IPS-15b (cell line): ENCODE data around the gene PXDN.
"Not testable (repeated sequence)": the region's sequence is repeated elsewhere in the genome, so short reads cannot be mapped to it uniquely, and the experiment has no call there.

Experiments used
- H3K27me3 ChIP-seq: one replicate; pipeline ENCODE4 v1.6.1; 2013; ENCODE audit warnings: low read length; ENCODE audit not compliant: control insufficient read depth, insufficient read depth
- H3K36me3 ChIP-seq: one replicate; pipeline ENCODE4 v1.6.1; 2013; ENCODE audit warnings: low read length; ENCODE audit not compliant: control insufficient read depth, insufficient read depth
- H3K4me1 ChIP-seq: one replicate; pipeline ENCODE4 v1.6.1; 2013; ENCODE audit warnings: mild to moderate bottlenecking, low read length; ENCODE audit not compliant: control insufficient read depth, insufficient read depth
- H3K4me3 ChIP-seq: one replicate; pipeline ENCODE4 v1.5.1; 2013; ENCODE audit warnings: low read depth, low read length
- H3K9ac ChIP-seq: one replicate; pipeline ENCODE4 v1.6.1; 2013; ENCODE audit warnings: low read depth, mild to moderate bottlenecking, low read length
- H3K9me3 ChIP-seq: one replicate; pipeline ENCODE4 v1.6.1; 2013; ENCODE audit warnings: mild to moderate bottlenecking, low read length; ENCODE audit not compliant: control insufficient read depth, insufficient read depth

The PXDN gene

GRCh38 chr2:1721706-1722646 lies 22.3 kb downstream of the PXDN start:
- H3K4me3 ChIP-seq = no peak overlapping the region
- no peaks in the 10 kb centered on the region for H3K9me3 ChIP-seq
- no peaks in the 10 kb centered on the region for H3K4me1 ChIP-seq
- no peak overlapping the region for H3K9ac ChIP-seq
- H3K27me3 ChIP-seq = no peaks in the 10 kb centered on the region
- no peaks in the 10 kb centered on the region for H3K36me3 ChIP-seq

- Histone ChIP-seq H3K36me3 (no peaks in the 10 kb centered on the region), H3K9me3 (no peaks in the 10 kb centered on the region), H3K4me1 (no peaks in the 10 kb centered on the region)
Measured at GRCh38 chr2:1718339-1719220, 25.7 kb downstream of the PXDN start.

GRCh38 chr2:1717113-1717512 lies 27.2 kb downstream of the PXDN start:
- H3K27me3 ChIP-seq = no peaks in the 10 kb centered on the region
- H3K4me1 ChIP-seq = no peaks in the 10 kb centered on the region
- H3K9me3 ChIP-seq = no peaks in the 10 kb centered on the region
- no peak overlapping the region for H3K4me3 ChIP-seq
- no peak overlapping the region for H3K9ac ChIP-seq
- no peaks in the 10 kb centered on the region for H3K36me3 ChIP-seq

More at GRCh38 chr2:1718339-1719220, 25.7 kb downstream of the PXDN start:
- Histone ChIP-seq H3K9ac (no peak overlapping the region), H3K27me3 (no peaks in the 10 kb centered on the region), H3K4me3 (no peak overlapping the region)

DNA sequence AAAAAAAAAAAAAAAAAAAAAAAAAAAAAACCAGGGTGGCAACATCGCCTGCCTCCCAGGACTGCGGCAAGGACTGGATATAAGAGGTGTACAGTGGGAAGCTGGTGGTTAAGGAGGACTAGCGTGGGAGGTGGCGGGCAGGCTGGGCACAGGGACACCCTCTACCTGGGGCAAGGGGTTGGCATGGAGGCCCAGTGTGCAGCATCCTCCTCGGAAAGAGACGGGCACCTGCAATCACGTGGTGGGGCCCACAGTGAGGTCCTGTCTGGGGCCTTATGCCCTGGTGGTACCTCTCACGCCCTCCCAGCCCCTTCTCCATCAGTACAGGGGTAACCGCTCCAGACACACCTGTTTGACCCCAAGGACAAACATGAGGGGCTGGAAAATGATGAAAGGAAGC lies 27.9 kb downstream of the PXDN start:
- no peak overlapping the region for H3K4me3 ChIP-seq
- H3K4me1 ChIP-seq = no peaks in the 10 kb centered on the region
- H3K9me3 ChIP-seq = no peaks in the 10 kb centered on the region
- H3K27me3 ChIP-seq = no peaks in the 10 kb centered on the region
- no peaks in the 10 kb centered on the region for H3K36me3 ChIP-seq
- H3K9ac ChIP-seq = no peak overlapping the region

DNA sequence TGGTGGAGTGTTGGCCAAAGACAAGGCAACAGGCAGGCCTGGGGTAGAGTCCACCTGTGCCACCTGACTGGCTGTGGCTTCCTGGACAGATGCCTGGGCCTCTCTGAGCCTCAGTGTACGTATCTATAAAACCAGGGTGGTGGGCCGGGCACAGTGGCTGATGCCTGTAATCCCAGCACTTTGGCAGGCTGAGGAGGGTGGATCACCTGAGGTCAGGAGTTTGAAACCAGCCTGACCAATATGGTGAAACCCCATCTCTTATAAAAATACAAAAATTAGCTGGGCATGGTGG lies 28.4 kb downstream of the PXDN start:
- H3K4me3 ChIP-seq, H3K9me3 ChIP-seq, H3K4me1 ChIP-seq, H3K27me3 ChIP-seq, H3K36me3 ChIP-seq, H3K9ac ChIP-seq: not testable (repeated sequence)

DNA sequence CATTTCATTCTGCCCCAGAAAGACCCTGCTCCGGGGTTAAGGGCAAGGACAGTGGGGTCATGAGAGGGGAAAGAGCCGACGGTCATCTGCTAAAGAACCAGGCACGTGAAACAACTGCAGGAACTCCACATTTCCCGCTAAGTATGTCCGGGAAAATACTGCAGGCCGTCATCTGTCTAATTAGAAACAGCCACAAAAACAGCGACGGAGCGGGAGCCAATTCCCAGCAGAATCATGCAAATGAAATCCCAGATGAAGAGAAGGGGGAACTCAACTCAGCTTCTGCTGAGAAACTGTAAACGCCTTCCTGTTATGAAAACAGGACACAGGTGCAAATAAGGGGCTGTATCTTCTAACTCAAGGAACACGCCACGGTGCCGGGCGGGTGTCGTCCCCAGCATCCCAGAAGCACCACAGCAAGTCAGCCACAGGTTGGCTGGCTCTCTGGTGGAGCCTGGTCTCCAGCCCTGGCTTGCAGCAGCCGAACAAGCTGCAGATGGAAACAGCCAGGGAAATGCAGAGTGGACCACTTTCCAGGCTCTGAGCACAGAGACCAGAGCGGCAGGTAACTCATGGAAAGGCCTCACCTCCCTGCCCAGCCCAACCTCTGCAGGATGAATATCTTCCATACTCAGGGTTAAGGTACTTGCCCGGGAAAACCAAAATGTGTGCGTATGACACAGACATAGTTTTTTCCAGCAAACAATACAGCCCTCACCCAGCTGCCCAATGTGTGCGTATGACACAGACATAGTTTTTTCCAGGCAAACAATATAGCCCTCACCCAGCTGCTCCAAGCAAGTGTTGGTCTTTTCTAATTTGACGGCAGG lies 28.9 kb downstream of the PXDN start:
- Histone ChIP-seq H3K9ac (no peak overlapping the region), H3K36me3 (no peaks in the 10 kb centered on the region), H3K4me1 (no peaks in the 10 kb centered on the region), H3K27me3 (no peaks in the 10 kb centered on the region), H3K9me3 (no peaks in the 10 kb centered on the region), H3K4me3 (no peak overlapping the region)

DNA sequence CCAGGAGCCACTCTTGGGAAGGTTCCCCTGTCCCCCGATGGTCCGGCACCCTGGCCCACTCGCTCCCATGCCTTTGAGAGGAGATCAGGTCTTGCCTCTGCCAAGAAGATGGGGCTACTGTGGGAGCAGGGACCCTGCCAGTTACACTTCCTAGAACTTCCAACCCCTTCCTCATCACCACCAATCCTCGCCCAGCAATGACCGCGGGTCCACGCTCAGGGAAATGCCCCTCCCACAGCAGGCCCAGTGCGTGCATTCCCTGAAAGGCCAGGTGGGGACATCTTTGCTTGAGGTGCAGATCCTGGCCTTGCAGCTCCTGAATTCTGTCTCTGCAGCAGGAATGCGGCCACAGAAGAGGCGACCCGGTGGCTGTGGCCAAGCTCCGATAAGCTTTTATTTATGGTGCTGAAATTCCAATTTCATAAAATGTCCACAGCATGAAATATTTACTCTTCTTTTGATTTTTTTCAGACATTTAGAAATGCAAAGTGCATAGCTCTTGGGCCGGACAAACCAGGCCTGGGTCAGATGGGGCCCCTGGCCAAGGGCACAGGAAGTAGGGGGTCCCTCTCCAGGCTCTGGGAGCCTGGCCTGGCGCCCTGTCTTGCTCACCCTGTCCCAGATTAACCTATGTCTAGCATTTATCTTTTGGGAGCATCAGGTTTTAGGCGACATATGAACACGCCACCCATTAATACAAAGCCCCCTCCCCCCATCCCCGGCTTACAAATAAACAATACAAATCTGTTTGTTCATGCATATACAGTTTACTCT lies 29.8 kb downstream of the PXDN start:
- Histone ChIP-seq H3K4me1 (no peaks in the 10 kb centered on the region), H3K9me3 (no peaks in the 10 kb centered on the region), H3K36me3 (no peaks in the 10 kb centered on the region), H3K9ac (no peak overlapping the region), H3K4me3 (no peak overlapping the region), H3K27me3 (no peaks in the 10 kb centered on the region)

- H3K9ac ChIP-seq = no peak overlapping the region
- no peak overlapping the region for H3K4me3 ChIP-seq
- H3K27me3 ChIP-seq = no peaks in the 10 kb centered on the region
- no peaks in the 10 kb centered on the region for H3K9me3 ChIP-seq
- no peaks in the 10 kb centered on the region for H3K36me3 ChIP-seq
- H3K4me1 ChIP-seq = no peaks in the 10 kb centered on the region
Measured at GRCh38 chr2:1713839-1714236, 30.5 kb downstream of the PXDN start.

GRCh38 chr2:1713142-1713838 lies 31.0 kb downstream of the PXDN start:
- no peaks in the 10 kb centered on the region for H3K36me3 ChIP-seq
- H3K9ac ChIP-seq = no peak overlapping the region
- no peak overlapping the region for H3K4me3 ChIP-seq
- H3K27me3 ChIP-seq = no peaks in the 10 kb centered on the region
- peaks cover 3% of the 10 kb centered on the region for H3K4me1 ChIP-seq
- no peaks in the 10 kb centered on the region for H3K9me3 ChIP-seq

- Histone ChIP-seq H3K9me3 (no peaks in the 10 kb centered on the region), H3K4me1 (peaks cover 6% of the 10 kb centered on the region), H3K9ac (no peak overlapping the region), H3K36me3 (no peaks in the 10 kb centered on the region), H3K4me3 (no peak overlapping the region), H3K27me3 (no peaks in the 10 kb centered on the region)
Measured at GRCh38 chr2:1709946-1710560, 34.3 kb downstream of the PXDN start.
